ENCODE results near the gene IQUB.

GRCh38 chr7:123455965-123456470 is 78.4 kb downstream of the IQUB start:
- TF ChIP-seq CTCF (IDR thresholded peaks at IDR 0.05 in 8 of 11, conservative IDR thresholded peaks at IDR 0.05 in 3 of 11) (no peak), POLR2A (IDR thresholded peaks at IDR 0.05) (no peak), POLR2AphosphoS5 (IDR thresholded peaks at IDR 0.05) (no peak)

Measured in spleen (tissue), 7 donors.